Ishikawa (cell line): Measurements from ENCODE around the gene BTN1A1.

Experiments used
- CEBPB ChIP-seq: IDR thresholded peaks from 2 replicates; pipeline ENCODE4 v1.6.1; 2012
- EP300 ChIP-seq: IDR thresholded peaks from 2 replicates; pipeline ENCODE4 v1.6.1; 2012; ENCODE audit warnings: borderline replicate concordance
- NFIC ChIP-seq: IDR thresholded peaks from 2 replicates; pipeline ENCODE4 v1.6.1; 2012
- RAD21 ChIP-seq: IDR thresholded peaks from 2 replicates; pipeline ENCODE4 v1.6.1; 2012; ENCODE audit warnings: low read depth
- TAF1 ChIP-seq: IDR thresholded peaks from 2 replicates; pipeline ENCODE4 v1.6.1; 2012; ENCODE audit warnings: low read depth, mild to moderate bottlenecking
- TEAD4 ChIP-seq: IDR thresholded peaks from 2 replicates; pipeline ENCODE4 v1.6.1; 2012
- USF1 ChIP-seq: IDR thresholded peaks from 2 replicates; pipeline ENCODE4 v1.6.1; 2012
- TF ChIP-seq, protein P1 (sequence below): IDR thresholded peaks from 2 replicates; pipeline ENCODE4 v1.6.1; 2012; ENCODE audit warnings: low read depth, mild to moderate bottlenecking

DNA sequence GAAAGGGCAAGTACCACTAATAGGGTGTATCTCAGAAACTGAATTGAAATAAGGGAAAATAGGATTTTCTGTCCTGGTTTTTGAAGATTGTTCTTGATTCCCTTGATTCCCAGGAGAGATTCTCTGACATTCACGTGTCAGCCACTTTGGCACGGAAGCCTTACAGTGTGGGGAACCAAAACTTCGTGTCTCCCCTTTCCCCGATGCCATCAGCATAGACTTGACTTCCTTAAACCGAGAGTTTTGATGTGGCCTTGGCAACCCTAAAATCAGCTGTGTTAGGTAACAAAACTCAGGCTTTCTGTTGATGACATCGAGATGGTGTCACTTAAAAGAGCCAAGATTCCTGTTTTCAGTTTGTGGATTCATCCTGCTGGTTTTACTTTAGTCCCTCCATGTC is 45.5 kb downstream of the BTN1A1 start:
- TF ChIP-seq CEBPB (no peak), EP300 (no peak), NFIC (no peak), TEAD4 (no peak), RAD21 (no peak), TAF1 (no peak), USF1 (no peak)
- TF ChIP-seq, protein P1, sequence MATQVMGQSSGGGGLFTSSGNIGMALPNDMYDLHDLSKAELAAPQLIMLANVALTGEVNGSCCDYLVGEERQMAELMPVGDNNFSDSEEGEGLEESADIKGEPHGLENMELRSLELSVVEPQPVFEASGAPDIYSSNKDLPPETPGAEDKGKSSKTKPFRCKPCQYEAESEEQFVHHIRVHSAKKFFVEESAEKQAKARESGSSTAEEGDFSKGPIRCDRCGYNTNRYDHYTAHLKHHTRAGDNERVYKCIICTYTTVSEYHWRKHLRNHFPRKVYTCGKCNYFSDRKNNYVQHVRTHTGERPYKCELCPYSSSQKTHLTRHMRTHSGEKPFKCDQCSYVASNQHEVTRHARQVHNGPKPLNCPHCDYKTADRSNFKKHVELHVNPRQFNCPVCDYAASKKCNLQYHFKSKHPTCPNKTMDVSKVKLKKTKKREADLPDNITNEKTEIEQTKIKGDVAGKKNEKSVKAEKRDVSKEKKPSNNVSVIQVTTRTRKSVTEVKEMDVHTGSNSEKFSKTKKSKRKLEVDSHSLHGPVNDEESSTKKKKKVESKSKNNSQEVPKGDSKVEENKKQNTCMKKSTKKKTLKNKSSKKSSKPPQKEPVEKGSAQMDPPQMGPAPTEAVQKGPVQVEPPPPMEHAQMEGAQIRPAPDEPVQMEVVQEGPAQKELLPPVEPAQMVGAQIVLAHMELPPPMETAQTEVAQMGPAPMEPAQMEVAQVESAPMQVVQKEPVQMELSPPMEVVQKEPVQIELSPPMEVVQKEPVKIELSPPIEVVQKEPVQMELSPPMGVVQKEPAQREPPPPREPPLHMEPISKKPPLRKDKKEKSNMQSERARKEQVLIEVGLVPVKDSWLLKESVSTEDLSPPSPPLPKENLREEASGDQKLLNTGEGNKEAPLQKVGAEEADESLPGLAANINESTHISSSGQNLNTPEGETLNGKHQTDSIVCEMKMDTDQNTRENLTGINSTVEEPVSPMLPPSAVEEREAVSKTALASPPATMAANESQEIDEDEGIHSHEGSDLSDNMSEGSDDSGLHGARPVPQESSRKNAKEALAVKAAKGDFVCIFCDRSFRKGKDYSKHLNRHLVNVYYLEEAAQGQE = no peak
